Amniotic epithelial cell (primary cell): ENCODE data around the gene CPEB1.
"Not testable (repeated sequence)": the region's sequence is repeated elsewhere in the genome, so short reads cannot be mapped to it uniquely, and the experiment has no call there.

Source experiments
- DNase-seq: peaks from one replicate; pipeline ENCODE4 v3.0.0-alpha.2; 2010; ENCODE audit warnings: low read depth

The CPEB1 gene

DNA sequence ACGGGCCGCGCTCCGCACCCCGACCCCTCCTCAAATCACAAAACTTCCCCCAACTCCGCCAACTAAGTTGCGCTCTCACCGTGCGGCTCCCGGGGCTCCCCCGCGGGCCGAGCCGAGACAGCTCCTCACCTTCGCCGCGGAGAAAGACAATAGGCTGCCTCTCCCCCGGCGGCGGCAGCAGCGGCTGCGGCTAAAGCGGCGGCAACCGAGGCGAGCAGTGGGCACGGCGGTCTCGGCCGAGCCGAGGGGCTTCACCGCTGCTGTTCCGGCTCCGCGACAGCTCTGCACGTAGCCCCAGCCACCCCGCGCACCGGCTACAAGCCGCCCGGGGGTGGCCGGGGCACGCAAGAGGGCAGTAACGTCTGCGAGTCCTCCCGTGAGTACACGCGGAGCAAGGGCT lies 133.6 kb downstream of the CPEB1 start:
- not testable (repeated sequence) for DNase-seq

DNA sequence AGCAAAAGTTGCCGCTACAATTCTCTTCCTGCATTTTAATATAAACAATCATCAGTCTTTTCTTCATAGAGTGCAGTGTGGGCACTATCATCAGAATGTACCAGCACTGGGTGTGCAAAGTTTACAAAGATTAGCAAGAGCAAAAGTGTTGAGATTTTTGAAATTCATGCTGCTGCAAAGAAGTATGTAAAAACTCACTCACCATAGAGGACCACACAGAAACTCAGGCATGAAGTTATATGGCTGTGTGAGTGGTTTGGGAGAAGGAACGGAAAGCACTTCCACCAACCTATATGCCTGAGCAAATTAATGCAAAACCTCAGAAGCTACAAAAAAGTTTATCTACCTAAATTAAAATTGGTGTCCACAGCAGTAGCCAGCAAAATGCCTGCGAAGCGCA lies 139.5 kb downstream of the CPEB1 start:
- not testable (repeated sequence) for DNase-seq

DNA sequence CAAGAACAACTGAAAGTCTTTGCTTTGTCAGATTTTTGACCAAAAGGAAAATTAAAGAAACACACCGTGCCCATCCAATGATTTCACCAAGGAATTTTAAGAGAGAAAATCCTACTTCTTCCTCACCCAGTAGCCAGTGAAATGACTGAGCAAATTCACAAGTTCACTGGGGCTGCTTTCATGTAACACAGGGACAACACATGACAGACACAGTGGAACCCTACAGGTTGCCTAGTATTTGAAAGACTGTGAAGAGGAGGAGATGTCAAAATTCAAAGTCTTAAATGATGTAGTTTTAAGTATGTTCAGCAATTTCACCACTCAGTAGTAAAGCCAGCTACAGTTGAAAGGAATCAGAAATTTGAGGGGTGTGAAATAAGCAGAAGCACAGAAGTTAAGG lies 140.1 kb downstream of the CPEB1 start:
- not testable (repeated sequence) for DNase-seq

DNA sequence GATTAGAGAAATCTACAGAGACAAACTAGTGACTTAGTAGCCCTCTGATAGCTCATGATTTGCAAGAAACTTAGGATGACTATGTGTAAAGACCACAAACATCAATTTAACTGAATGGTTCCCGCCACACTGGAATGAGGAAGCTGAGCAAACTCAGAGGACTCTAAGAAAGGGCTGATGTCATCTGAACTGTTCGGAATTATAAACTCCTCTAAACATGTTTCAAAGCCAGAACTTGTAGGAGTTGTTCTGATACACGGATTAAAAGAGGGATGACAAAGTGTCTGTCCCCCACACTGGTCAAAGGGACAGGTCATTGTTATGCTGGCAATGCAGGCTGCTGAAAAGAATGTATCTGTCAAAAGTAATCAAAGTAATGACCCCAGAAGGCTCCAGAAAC lies 141.3 kb downstream of the CPEB1 start:
- DNase-seq: not testable (repeated sequence)

DNA sequence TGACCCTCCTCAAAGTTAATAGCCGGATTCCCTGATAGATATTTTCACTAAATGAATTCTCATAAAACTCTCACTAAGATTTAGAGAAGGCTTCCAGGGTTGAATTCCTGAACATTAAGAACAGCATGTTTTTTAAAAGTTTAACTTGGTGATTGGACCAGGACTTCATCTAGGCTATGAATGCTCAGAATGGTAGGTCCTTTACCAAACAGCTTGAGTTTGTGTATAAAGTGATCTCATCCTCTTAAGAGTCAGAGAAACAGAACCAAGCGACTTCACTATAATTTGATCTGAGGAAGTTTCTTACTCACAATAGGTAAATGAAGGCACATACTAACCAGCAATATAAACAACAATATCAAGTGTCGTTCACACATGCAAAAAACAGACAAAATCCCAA lies 143.1 kb downstream of the CPEB1 start:
- DNase-seq: not testable (repeated sequence)

DNA sequence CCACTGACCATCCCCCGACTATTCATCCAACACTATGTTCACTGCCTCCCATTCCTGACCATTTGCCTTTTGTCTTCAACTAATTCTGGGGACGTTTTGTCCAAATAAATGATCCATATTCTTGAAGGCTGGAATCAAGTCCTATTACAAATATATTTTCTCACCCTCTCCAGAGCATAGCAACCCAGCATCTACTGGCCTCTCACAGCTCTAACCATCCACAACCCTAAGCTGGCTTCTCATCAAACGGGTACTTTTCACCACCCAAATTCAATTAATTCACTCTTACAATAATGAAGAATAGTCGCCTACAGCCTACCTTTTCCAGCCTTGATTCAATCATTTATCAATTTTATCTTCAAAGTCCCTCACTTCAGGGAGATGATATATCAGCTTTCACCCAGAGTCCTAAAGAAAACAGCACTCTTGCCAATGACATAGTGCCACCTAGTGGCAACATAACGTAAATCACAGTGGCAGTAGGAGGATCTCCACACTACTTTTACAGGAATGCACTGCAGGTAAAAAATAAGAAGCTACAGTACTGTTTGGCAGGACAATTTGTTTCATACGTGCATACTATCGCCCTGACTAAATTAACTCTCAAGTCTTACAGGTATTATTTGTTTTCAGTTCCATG lies 144.3 kb downstream of the CPEB1 start:
- DNase-seq: not testable (repeated sequence)

DNA sequence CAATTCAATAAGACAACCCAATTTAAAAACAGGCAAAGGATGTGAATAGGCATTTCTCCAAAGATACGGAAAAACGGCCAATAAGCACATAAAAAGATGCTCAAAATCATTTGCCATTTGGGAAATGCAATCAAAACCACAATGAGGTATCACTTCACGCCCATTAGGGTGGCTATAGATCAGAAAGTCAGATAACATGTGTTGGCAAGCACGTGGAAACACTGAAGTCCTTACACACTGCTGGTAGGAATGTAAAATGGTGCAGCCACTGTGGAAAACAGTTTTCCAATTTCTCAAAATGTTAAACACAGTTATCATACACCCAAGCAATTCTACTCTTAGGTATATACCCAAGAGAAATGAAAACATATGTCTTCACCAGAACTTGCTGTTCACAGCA lies 146.4 kb downstream of the CPEB1 start:
- DNase-seq: not testable (repeated sequence)

DNA sequence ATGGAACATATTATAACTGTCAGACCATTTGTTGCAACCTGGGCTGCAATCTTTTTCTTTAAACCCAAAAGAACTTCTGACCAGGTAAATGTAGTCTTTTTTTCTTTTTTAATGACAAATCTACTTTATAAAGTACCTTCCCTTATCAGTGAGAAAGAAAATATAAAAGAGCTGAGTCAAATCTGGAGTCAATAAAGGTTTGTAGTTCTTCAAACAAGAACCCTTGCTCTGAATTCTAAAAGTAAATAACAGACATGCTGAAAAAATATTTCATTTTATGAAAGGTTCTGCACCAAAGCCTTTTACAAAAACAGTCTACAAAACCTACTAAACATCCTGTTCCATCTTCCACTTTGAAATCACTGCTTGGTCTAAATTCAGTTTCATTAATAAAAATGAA lies 149.2 kb downstream of the CPEB1 start:
- not testable (repeated sequence) for DNase-seq
